VCaP (cell line): ENCODE data around the gene KIF6.

Experiments used
- H3K27ac ChIP-seq: fragments of 450-650 bp; 2 replicates; pipeline ENCODE4 v1.5.1; 2017
- TF ChIP-seq, protein P1 (sequence below): fragments of 450-650 bp; conservative IDR thresholded peaks from 2 replicates; pipeline ENCODE4 v1.5.1; 2017; ENCODE audit warnings: mild to moderate bottlenecking, moderate library complexity

The KIF6 gene

DNA sequence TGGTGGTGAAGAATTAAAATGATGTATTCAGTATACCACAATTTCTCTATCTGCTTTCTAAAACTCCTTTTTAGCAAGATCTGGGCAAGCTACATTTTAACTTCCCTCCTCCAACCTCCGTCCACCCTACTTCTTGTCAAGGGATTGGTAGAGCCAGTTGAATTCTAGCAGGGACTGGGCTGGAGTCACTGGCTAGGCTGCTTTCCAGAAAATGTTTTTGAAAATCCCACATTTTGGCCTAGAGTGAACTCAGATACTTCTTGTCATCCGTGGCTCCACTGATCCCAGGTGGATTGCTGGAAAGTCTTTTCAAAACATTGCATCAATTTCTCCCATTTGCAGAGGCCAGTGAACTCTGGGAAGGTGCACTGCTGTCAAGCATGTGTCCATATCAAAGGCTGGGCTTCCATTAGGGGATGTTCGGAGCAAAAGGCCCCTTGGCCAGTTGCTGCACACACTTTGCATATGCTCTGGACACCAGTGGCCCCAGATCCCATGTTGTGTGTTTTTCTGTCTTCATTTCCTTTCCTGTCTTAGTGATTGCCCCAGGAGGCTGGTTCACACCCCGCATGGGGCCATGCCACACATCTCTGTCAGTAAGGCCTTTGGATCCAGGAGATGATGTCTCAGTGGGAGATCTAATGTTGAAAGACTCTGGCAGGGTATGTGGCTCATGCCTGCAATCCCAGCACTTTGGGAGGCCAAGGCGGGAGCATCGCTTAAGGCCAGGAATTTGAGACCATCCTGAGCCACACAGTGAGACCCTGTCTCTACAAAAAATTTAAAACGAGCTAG, 391.4 kb downstream of the KIF6 start:
- H3K27ac ChIP-seq: no peak overlapping the region
- TF ChIP-seq, protein P1, sequence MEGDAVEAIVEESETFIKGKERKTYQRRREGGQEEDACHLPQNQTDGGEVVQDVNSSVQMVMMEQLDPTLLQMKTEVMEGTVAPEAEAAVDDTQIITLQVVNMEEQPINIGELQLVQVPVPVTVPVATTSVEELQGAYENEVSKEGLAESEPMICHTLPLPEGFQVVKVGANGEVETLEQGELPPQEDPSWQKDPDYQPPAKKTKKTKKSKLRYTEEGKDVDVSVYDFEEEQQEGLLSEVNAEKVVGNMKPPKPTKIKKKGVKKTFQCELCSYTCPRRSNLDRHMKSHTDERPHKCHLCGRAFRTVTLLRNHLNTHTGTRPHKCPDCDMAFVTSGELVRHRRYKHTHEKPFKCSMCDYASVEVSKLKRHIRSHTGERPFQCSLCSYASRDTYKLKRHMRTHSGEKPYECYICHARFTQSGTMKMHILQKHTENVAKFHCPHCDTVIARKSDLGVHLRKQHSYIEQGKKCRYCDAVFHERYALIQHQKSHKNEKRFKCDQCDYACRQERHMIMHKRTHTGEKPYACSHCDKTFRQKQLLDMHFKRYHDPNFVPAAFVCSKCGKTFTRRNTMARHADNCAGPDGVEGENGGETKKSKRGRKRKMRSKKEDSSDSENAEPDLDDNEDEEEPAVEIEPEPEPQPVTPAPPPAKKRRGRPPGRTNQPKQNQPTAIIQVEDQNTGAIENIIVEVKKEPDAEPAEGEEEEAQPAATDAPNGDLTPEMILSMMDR: no peak

DNA sequence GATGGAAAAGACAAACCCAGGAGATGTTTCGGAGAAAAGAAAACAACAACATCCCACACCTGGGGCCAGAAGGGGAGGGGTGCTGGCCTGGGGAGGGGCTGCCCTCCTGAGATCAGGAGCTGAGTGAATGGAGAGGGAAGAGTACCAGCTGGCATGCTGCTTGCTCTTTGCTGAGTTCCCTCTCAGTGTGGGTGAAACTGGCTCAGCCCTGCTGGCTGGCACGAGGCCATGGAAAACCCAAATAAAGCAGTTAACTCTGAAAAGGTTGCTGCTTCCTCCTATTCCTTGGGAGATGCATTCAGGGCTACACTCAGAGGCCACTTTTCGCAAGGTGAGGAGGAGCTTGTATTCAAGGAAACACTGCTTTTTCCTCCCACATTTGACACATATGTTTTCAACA, 394.7 kb downstream of the KIF6 start:
- TF ChIP-seq, protein P1: no peak
- no peak overlapping the region for H3K27ac ChIP-seq

DNA sequence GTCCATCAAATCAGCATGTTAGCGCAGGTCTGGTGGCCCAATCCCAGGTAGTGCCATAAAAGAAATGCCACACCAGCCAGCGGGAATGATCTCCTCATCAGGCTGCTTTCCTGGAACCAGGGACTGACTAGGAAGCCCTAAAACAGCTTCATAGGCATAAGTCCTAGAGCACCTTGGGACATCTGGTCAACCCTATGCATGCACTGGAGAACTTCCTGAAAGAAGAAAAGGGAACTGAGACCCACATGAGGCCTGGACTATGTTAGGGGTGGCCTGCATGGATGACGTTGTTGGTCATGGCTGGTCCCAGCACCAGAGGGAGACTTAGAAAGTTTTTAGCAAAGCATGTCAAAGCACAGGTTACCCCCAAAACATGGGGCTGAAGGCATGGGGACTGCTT, 395.2 kb downstream of the KIF6 start:
- TF ChIP-seq, protein P1: no peak

DNA sequence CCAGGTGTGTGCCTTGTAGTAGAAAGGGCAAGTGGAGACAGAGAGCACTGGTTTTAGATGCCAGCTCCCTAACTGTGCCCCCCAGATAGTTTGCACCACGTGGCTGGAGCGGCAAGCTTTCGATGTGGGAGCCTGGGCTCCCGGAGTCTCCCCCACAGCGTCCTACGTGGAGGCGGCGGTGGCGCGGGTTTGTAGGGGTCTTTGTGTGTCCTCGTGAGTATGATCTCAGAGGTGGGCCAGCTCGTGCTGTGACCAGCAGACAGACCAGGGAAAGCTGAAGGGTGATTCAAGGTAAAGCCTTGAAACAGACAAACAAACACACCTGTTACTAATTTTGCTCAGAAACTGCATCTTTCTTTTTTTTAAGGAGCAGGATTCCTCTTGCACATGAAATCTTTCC, 397.1 kb downstream of the KIF6 start:
- H3K27ac ChIP-seq: no peak overlapping the region
- TF ChIP-seq, protein P1: no peak

More for the DNA sequence above, 395.2 kb downstream of the KIF6 start:
- no peak overlapping the region for H3K27ac ChIP-seq

DNA sequence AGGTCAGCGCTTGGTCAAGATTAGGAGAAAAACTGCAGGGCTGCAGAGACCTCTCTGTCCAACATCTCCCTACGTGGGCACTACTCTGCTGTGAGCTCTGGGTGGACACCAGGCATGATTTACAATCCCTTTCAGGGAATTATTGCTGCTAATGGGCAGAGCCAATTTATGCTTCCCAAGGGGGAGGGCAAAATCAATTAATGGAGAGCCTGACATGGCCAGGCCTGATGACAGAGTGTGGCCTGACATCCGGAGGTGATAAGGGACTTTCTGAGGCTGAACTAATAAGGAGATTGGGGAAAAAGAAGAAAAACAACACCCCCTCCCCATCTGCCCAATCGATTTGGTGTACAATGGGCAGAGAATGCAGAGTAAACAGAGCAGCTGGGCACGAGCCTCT, 397.7 kb downstream of the KIF6 start:
- H3K27ac ChIP-seq: no peak overlapping the region
- TF ChIP-seq, protein P1: no peak

DNA sequence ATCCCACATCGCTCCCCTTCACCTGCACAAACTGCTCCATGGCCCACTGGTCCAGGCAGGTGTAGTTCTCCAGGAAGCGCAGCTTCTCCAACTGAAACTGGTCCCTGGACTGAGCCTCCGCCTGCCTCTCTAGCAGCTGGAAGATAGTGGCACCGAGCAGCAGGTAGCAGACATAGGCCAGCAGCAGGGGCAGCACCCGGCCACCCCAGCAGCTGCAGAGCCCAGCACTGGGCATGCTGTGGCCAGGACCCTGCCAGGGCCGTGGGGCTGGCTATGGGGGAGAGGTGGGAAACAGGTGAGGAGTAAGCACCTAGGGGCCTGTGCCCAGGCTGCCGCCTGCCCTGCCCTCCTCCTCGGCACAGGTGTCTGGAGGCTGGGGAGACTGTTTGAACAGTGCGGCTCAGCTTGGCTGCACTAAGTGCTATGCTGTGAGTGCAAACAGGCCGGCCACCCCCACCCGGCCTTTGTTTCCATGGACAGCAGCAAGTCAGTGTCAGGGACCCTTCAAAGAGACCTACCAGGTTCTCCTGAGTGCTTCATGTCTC, 402.8 kb downstream of the KIF6 start, which contains the start of gene KCNK16:
TSS of gene KCNK16 (minus strand) at position 397 of the 545 bp plus-strand sequence. CDS start at position 235, 162 bp downstream.
- TF ChIP-seq, protein P1: no peak
- no peak within 1 kb of the TSS for H3K27ac ChIP-seq

DNA sequence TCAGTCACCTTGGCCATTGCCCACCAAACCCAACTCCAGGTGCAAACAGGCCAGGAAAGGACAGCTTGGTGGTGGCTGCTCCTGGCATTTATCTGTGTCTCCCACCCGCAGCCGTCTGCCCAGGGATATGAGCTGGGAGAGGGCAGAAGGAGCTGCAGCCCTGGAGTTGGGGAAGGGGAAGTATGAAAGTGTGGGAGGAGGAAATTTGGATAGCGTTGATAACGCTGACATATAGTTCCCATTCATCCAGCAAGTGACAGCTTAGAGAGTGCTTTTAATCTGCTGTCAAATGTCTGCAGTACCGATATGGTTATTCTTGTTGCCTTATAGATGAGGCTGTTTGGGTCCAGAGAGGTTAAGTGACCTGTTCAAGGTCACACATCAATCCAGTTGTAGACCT, 403.4 kb downstream of the KIF6 start:
- TF ChIP-seq, protein P1: no peak
- H3K27ac ChIP-seq: no peak overlapping the region
